GM13977 (cell line): Measurements from ENCODE around the gene ABHD10.

Experiments
- DNase-seq: peaks from one replicate; pipeline ENCODE4 v3.0.0; 2012; ENCODE audit warnings: low spot score
- in situ Hi-C: fragments of 300-500 bp; cut with MboI; formaldehyde crosslinking; loops from one replicate; pipeline ENCODE4 v1.12.0; 2022; ENCODE audit warnings: low sequenced_read_pairs, low pct_unique_long_range_greater_than_20kb, mixed read lengths, inconsistent platforms; ENCODE audit not compliant: unreplicated experiment
- TF ChIP-seq, protein P1 (sequence below): IDR thresholded peaks from 2 replicates; pipeline ENCODE4 v1.5.1; 2012; ENCODE audit warnings: mild to moderate bottlenecking, control low read depth; ENCODE audit not compliant: insufficient read depth; ENCODE audit errors: extremely low read depth, missing control alignments

ABHD10 gene

DNA sequence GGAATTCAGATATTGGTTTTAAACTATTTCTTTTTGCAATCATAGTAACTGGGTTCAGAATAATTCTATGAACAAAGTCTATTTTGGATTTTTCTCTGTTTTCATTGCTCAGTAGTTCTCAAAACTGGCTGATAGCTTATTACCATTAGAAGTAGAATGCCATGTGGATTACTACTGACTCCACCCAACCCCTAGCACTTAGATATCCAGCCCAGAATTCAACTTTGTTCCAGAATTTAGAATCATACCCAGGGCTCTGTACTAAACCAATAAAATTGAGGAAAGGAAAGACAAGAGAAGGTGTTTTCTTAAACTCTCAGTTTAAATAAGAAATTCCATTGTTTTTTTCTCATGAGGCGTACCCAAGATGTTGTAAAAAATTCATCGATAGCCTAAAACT, 39.0 kb upstream of the ABHD10 start:
- TF ChIP-seq, protein P1, sequence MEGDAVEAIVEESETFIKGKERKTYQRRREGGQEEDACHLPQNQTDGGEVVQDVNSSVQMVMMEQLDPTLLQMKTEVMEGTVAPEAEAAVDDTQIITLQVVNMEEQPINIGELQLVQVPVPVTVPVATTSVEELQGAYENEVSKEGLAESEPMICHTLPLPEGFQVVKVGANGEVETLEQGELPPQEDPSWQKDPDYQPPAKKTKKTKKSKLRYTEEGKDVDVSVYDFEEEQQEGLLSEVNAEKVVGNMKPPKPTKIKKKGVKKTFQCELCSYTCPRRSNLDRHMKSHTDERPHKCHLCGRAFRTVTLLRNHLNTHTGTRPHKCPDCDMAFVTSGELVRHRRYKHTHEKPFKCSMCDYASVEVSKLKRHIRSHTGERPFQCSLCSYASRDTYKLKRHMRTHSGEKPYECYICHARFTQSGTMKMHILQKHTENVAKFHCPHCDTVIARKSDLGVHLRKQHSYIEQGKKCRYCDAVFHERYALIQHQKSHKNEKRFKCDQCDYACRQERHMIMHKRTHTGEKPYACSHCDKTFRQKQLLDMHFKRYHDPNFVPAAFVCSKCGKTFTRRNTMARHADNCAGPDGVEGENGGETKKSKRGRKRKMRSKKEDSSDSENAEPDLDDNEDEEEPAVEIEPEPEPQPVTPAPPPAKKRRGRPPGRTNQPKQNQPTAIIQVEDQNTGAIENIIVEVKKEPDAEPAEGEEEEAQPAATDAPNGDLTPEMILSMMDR = no peak
- DNase-seq = no peak
- in situ Hi-C loops = no loop called here

DNA sequence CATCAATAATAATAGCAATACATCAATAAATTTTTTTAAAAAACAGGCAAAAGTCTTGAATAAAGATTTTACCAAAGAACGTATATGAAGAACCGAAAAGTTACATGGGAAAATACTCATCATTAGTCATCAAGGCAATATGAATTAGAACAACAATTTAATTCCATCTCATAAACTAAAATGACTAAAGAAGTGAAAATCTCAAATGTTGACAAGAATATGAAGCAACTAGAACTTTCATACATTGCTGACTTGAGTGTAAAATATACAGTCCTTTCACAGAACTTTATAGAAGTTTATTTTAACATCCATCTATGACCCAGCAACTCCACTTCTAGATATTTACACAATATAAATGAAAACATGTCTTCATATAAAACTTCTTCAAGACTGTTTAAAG, 35.3 kb upstream of the ABHD10 start:
- TF ChIP-seq, protein P1 = no peak
- no peak for DNase-seq
- in situ Hi-C loops = no loop called here

GRCh38 chr3:111944372-111944771, 34.5 kb upstream of the ABHD10 start:
- no peak for DNase-seq
- in situ Hi-C loops = no loop called here
- TF ChIP-seq, protein P1 = no peak

- in situ Hi-C loops = no loop called here
- no peak for DNase-seq
- TF ChIP-seq, protein P1 = no peak
Measured at GRCh38 chr3:111947231-111947630, 31.6 kb upstream of the ABHD10 start.

- TF ChIP-seq, protein P1 = no peak
- no peak for DNase-seq
- in situ Hi-C loops = no loop called here
Measured at GRCh38 chr3:111948786-111949185, 30.0 kb upstream of the ABHD10 start.

GRCh38 chr3:111949712-111950111, 29.1 kb upstream of the ABHD10 start:
- DNase-seq = no peak
- in situ Hi-C loops = no loop called here
- TF ChIP-seq, protein P1 = no peak

DNA sequence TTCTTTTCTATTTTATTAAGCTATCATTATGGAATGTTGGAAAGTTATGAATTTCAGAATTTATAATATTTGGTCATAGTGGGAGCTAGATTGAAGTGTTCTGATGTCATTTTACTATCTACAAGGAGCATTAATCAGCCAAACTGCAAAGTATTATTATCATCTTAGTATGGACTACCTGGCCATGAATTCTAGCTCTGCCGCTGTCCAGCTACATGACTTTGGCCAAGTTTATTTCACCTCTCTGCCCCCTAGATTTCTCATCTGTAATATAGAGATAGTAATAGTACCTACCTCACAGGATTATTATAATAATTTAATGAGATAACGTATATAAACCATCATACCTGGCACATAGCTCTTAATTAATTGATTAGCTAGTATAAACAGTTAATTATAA, 27.8 kb upstream of the ABHD10 start:
- TF ChIP-seq, protein P1 = no peak
- in situ Hi-C loops = no loop called here
- no peak for DNase-seq
